ENCODE data around the gene GCN1.

The GCN1 gene

DNA sequence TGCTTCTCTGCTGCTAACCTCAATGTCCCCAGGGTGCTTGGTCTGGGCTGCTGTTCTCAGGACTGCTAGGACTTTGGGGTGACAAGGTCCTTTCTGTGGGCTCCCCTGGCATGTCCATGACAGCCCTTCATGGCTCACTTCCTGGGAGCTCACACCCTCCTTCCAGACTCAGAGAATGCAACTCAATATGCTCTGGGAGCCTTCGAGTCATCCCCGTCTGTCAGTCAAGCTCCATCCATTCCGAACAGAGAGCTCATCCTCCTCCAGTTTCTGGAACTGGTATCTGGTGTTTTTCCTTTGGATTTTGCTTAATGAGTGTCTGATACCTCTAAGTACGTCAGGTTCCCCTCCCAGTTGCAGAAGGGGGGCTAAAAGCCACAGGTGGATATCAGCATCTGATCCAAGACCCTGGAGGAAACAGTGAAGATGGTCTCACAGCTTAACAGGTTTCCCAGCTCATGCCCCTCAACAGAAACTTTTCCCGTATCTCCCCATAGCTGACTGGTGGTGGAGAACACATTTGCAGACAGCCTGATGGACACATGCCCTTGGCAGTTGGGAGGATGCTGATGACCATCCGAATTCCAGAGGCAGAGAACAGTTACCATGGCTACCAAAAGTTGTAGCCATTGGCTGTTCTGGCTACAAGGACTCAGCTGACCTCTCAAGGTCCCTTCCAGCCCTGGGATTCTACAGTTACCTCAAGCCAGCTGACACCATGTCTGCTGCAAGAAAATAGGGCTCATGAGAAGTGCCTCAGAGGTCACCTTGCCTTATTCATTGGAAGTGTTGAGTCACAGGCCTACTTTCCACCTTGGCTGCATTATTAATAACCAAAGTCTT, 68.5 kb downstream of the GCN1 start:
- POLR2A ChIA-PET = interaction anchor here (0.9 to 1.9 kb wide), 3 partner anchors 9 to 75 kb away, joined by 3 to 6 read pairs (median 5); partner anchors contain the start of gene RPLP0
- H3K4me3 ChIP-seq (ENCODE audit: low read depth, low read length) = no peak overlapping the region
- no peaks in the 10 kb centered on the region for H3K4me1 ChIP-seq (ENCODE audit: control insufficient read depth, insufficient read depth, low read length)
- CTCF ChIA-PET = no interaction called here
- no peaks in the 10 kb centered on the region for H3K9me3 ChIP-seq (ENCODE audit: control insufficient read depth, insufficient read depth, low read depth, low read length)
- no peak overlapping the region for H3K27ac ChIP-seq (ENCODE audit: extremely low read depth, low read depth, low read length)
- H3K36me3 ChIP-seq (ENCODE audit: control insufficient read depth in 2 of 2, insufficient read depth in 1 of 2, low read length in 2 of 2) = peaks cover 25 to 54% of the 10 kb centered on the region in 2 experiments
- TF ChIP-seq, protein P1, sequence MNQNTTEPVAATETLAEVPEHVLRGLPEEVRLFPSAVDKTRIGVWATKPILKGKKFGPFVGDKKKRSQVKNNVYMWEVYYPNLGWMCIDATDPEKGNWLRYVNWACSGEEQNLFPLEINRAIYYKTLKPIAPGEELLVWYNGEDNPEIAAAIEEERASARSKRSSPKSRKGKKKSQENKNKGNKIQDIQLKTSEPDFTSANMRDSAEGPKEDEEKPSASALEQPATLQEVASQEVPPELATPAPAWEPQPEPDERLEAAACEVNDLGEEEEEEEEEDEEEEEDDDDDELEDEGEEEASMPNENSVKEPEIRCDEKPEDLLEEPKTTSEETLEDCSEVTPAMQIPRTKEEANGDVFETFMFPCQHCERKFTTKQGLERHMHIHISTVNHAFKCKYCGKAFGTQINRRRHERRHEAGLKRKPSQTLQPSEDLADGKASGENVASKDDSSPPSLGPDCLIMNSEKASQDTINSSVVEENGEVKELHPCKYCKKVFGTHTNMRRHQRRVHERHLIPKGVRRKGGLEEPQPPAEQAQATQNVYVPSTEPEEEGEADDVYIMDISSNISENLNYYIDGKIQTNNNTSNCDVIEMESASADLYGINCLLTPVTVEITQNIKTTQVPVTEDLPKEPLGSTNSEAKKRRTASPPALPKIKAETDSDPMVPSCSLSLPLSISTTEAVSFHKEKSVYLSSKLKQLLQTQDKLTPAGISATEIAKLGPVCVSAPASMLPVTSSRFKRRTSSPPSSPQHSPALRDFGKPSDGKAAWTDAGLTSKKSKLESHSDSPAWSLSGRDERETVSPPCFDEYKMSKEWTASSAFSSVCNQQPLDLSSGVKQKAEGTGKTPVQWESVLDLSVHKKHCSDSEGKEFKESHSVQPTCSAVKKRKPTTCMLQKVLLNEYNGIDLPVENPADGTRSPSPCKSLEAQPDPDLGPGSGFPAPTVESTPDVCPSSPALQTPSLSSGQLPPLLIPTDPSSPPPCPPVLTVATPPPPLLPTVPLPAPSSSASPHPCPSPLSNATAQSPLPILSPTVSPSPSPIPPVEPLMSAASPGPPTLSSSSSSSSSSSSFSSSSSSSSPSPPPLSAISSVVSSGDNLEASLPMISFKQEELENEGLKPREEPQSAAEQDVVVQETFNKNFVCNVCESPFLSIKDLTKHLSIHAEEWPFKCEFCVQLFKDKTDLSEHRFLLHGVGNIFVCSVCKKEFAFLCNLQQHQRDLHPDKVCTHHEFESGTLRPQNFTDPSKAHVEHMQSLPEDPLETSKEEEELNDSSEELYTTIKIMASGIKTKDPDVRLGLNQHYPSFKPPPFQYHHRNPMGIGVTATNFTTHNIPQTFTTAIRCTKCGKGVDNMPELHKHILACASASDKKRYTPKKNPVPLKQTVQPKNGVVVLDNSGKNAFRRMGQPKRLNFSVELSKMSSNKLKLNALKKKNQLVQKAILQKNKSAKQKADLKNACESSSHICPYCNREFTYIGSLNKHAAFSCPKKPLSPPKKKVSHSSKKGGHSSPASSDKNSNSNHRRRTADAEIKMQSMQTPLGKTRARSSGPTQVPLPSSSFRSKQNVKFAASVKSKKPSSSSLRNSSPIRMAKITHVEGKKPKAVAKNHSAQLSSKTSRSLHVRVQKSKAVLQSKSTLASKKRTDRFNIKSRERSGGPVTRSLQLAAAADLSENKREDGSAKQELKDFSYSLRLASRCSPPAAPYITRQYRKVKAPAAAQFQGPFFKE (tag by site-specific recombination; IDR thresholded peaks at IDR 0.05; ENCODE audit: borderline replicate concordance) = no peak
- TF ChIP-seq, protein P2, sequence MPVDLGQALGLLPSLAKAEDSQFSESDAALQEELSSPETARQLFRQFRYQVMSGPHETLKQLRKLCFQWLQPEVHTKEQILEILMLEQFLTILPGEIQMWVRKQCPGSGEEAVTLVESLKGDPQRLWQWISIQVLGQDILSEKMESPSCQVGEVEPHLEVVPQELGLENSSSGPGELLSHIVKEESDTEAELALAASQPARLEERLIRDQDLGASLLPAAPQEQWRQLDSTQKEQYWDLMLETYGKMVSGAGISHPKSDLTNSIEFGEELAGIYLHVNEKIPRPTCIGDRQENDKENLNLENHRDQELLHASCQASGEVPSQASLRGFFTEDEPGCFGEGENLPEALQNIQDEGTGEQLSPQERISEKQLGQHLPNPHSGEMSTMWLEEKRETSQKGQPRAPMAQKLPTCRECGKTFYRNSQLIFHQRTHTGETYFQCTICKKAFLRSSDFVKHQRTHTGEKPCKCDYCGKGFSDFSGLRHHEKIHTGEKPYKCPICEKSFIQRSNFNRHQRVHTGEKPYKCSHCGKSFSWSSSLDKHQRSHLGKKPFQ (tag by site-specific recombination; IDR thresholded peaks at IDR 0.05) = no peak
- TF ChIP-seq ZBTB17 (tag by site-specific recombination; IDR thresholded peaks at IDR 0.05) (no peak), ZNF654 (tag by site-specific recombination; IDR thresholded peaks at IDR 0.05; ENCODE audit: low read depth) (no peak), HOXA7 (CRISPR knock-in tag; IDR thresholded peaks at IDR 0.05; ENCODE audit: borderline replicate concordance) (no peak)

DNA sequence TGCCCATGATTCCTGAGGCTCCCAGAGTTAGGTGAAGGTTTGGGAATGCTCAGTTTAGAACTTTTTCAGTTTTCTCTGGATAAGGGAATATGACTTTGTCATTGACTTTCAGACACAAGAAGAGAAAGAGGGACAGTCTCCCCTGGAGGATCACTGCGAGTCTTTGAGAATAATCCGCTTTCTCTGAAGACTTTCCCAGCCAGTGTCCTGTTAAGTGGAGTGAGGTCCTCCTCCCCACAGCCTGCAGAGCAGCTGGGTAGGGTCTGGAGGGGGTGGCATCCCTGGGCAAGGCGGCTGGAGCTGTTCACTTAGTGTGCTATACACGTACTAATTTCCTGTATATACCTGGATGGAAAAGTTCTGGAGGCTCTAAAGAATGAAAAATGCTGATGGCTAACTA, 69.5 kb downstream of the GCN1 start:
- H3K9me3 ChIP-seq (ENCODE audit: control insufficient read depth, insufficient read depth, low read depth, low read length) = no peaks in the 10 kb centered on the region
- ChIA-PET CTCF (interaction anchor here (0.7 kb wide), 1 partner anchor 34 kb away, joined by 3 read pairs; no protein-coding TSS in a partner anchor), POLR2A (interaction anchor here (0.6 kb wide), 1 partner anchor 269 kb away, joined by 6 read pairs; no protein-coding TSS in a partner anchor)
- TF ChIP-seq, protein P3, sequence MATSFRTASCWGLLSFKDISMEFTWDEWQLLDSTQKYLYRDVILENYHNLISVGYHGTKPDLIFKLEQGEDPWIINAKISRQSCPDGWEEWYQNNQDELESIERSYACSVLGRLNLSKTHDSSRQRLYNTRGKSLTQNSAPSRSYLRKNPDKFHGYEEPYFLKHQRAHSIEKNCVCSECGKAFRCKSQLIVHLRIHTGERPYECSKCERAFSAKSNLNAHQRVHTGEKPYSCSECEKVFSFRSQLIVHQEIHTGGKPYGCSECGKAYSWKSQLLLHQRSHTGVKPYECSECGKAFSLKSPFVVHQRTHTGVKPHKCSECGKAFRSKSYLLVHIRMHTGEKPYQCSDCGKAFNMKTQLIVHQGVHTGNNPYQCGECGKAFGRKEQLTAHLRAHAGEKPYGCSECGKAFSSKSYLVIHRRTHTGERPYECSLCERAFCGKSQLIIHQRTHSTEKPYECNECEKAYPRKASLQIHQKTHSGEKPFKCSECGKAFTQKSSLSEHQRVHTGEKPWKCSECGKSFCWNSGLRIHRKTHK (tag by site-specific recombination; IDR thresholded peaks at IDR 0.05) = no peak
- TF ChIP-seq PRDM1 (tag by site-specific recombination; IDR thresholded peaks at IDR 0.05) = peak; percentile 61
- no peak overlapping the region for H3K27ac ChIP-seq (ENCODE audit: extremely low read depth, low read depth, low read length)
- H3K4me3 ChIP-seq (ENCODE audit: low read depth, low read length) = no peak overlapping the region
- H3K36me3 ChIP-seq (ENCODE audit: control insufficient read depth in 2 of 2, insufficient read depth in 1 of 2, low read length in 2 of 2) = peaks cover 23 to 44% of the 10 kb centered on the region in 2 experiments
- H3K4me1 ChIP-seq (ENCODE audit: control insufficient read depth, insufficient read depth, low read length) = no peaks in the 10 kb centered on the region

DNA sequence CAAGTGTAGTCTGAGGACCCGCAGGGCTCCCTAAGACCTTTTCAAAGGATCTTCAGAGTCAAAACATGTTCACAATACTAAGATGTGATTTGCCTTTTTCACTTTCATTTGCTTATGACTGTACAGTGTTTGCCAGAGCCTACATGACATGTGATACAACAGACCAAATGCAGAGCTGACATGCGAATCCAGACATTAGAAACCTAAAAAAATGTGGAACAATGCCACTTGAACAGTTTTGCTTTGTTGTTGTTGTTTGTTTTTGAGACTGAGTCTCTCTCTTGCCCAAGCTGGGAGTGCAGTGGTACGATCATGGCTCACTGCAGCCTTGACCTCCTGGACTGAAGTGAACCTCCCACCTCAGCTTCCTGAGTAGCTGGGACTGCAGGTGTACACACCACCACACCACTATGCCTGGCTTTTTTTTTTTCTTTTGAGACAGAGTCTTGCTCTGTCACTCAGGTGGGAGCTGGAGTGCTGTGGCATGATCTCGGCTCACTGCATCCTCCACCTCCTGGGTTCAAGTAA, 72.7 kb downstream of the GCN1 start:
- Histone ChIP-seq H3K4me3 (ENCODE audit: low read depth, low read length) (no peak overlapping the region), H3K27ac (ENCODE audit: extremely low read depth, low read depth, low read length) (no peak overlapping the region), H3K9me3 (ENCODE audit: control insufficient read depth, insufficient read depth, low read depth, low read length) (no peaks in the 10 kb centered on the region), H3K36me3 (ENCODE audit: control insufficient read depth in 2 of 2, insufficient read depth in 1 of 2, low read length in 2 of 2) (peaks cover 0 to 13% of the 10 kb centered on the region in 2 experiments; a peak in 1 of 3 replicates), H3K4me1 (ENCODE audit: control insufficient read depth, insufficient read depth, low read length) (peaks cover 9% of the 10 kb centered on the region)
- TF ChIP-seq ZNF776 (tag by site-specific recombination; IDR thresholded peaks at IDR 0.05; ENCODE audit: borderline replicate concordance) (no peak), ZNF837 (tag by site-specific recombination; IDR thresholded peaks at IDR 0.05) (no peak), ZNF600 (tag by site-specific recombination; IDR thresholded peaks at IDR 0.05) (peak; percentile 32; the same call in 1 of the 2 replicates), ZNF214 (tag by site-specific recombination; IDR thresholded peaks at IDR 0.05; ENCODE audit: borderline replicate concordance) (no peak), ZNF76 (tag by site-specific recombination; IDR thresholded peaks at IDR 0.05; ENCODE audit: borderline replicate concordance, low read depth) (no peak), ZNF843 (tag by site-specific recombination; IDR thresholded peaks at IDR 0.05) (no peak)
- ChIA-PET POLR2A (interaction anchor here (0.7 kb wide), 1 partner anchor 17 kb away, joined by 6 read pairs; no protein-coding TSS in a partner anchor), CTCF (no interaction called here)
